GM19452 (cell line): ENCODE measurements around the gene SHROOM1.
A peak's percentile ranks its signal among the peaks of the same experiment; 100 is the strongest.

Experiments used
- ATAC-seq: cut with Tn5 transposase; IDR thresholded peaks from one replicate; pipeline ENCODE4 v1.9.1; 2021; ENCODE audit not compliant: unreplicated experiment

Gene SHROOM1

DNA sequence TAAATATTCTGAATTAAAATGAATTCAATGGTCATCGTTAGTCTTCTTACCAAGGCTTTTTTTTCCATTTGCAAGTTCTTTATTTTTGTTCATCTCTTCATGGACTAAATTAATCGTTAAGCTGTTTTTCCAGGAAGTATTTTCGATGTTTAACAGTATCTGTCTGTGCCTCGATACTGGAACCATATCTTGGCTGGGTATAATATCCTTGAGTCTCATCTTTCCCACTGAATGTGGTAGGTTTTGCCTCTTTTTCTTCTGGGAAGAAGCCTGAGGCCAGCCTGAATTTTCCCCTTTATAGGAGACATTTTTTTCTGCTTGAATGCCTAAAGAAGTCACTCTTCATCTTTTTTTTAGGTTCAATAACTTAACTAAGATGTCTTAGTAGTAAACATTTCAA, 49.4 kb downstream of the SHROOM1 start:
- no peak for ATAC-seq

DNA sequence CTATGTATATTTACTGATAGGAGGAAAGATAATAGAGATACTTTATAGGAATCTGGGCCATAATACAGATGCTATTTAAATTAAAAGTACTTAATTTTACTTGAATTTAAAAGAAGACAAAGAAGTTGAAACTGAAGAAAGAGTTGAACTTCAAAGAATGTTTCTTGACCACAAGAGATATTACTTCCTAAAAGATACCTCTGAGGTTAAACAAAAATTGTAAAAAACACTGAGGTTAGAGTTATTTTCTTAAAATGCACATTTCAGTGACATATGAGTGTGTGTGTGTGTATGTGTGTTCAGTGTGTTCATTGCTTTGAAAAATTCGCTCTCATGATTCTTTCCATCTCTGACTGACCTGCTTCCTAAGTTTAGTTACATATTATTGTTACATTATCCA, 49.9 kb downstream of the SHROOM1 start:
- no peak for ATAC-seq

DNA sequence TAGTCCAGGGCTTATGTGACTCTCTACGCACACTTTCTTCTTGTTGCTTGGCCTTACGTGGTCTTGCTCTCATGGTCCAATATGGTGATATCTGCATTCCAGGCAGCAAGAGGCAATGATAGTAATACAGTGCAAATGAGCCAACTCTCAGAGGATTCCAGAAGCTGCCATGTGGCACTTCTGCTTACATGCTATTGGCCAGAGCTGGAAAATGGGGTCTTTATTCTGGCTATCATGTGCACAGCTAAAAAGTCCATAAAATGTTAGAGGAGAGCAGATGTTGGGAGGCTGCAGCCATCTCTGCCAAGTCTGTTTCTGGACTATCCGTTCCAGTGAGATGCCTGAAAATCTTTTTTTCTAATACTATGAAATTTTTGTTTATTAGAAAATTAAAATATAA, 50.5 kb downstream of the SHROOM1 start:
- no peak for ATAC-seq

DNA sequence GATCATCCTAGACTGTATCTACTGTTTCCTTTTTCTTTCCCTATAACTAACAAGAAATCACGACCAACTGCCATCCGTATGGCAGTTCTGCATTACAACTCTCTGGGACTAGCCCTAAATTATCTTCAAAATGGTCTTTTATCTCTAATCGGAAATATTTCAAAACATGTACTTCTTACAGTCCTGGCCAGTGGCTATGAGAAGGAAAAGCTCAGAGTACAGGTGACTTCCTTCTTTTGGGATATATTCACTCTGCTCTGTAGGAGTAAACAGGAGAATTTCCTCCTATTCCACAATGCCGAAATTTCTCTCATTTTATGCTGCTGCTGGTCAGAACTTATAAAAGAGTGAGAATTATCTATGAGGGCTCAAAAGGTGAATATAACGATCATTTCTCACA, 51.6 kb downstream of the SHROOM1 start:
- ATAC-seq = no peak

DNA sequence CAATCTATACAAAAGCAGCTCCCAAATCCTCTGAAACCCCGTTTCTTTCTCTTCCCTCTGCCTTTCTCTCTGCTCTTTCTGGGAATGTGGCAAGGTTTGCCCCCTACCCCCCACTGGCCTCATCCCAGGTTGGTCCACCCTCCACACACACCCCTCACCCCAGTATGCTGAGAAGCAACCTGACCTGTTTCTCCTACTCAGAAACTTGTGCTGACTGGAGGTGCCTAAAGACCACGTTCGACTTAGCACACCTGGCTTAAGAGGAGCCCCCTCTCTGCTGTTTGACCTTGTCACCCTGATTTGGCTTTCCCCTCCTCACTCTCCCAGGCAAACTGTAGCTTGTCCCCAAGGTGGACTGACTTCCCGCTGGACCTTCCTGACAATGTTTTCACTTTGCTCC, 52.3 kb downstream of the SHROOM1 start:
- ATAC-seq = no peak

DNA sequence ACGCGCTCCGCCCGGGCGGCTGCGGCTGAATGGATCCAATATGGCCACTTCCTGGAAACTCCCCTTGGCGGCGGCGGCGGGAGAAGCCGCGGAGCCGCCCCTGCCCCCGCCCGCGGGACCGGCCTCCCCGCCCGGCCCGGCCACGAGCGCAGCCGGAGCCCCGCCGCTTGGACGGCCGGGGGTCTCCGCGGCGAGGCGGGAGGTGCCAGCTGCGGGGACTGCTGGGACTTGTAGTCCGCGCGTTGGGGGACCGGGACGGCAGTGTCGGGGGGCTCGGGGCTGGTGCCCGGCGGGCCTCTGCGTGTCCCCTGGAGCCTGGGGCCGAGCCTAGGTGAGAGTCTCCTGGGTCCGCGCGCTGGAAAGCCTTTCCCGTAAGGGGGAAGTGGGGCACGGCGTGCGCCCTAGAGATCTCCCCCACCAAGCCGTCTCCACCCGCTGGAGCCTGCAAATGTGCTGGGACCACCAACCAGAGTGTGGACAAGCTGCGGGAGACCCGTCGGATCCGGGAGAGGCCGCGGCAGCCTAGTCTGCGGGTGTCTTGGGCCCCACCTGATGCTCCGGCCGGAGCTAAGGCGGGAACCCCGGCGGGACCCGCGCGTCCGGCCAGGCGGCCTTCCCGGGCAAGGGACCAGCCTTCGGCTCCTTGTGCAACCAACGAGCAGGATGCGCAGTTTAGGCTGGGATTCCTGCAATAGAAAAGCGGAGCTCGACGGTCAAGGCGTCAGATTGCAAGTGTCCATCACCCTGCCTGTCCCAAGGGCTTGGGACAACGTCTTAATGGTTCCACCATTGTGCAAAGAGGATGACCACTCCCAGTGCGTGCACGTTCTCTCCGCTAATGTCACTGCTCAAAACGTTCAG, 53.0 kb downstream of the SHROOM1 start, which contains the start of gene SEPTIN8:
Gene SEPTIN8 (minus strand): TSS at position 31 of the 861 bp plus-strand sequence. CDS start 102 bp downstream, outside the sequence.
- peak; percentile 59 for ATAC-seq

DNA sequence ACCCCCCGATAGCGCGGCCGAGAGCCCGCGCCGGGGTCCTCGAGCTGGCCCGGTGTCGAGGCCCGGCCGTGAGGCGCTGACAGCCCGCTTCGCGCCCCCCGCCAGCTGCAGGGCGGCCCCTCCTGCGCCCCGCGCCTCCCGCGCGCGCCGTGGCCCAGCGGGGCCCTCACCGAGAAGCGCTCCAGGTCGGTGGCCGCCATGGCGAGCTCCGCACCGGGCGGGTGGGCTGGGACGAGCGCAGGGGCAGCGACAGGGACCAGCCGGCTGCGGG, 53.6 kb downstream of the SHROOM1 start:
- ATAC-seq = no peak

DNA sequence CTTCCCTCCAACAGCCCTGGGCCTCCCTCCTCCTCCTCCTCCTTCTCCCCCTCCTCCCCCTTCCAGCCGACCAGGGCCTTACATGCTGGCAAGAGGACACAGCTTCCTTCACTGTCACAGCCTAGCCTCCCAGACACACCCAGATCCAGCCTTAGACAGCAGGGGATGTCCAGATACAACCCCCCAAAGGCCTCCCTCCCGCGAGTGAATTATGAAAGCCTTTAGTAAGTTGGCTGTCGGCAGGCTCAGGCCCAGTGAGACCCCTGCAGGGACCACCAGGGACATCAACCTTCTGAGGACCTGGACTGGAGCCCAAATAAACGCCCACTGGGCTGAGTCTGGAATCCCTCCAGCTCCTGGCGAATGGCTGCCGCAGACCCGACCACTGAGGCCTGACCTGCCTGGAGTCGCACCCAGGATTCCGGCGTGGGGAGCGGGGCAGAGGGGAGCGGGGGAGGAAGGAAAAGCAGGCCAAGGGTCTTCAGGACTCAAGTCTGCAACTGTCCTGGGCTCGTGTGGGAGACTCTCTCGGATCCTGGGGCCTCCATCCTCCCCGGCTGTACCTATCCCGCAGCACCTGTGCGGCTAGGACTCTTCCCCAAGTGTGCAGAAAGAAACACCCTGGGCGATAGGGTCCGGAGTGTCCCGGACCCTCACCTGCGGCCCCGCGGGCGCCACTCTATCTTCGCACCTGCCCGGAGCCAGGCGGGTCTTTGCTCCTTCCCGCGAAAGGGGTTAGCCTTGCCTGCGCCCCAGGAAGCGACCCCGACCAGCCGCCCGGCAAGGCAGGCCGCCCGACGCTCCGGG, 54.1 kb downstream of the SHROOM1 start:
- peak; percentile 21 for ATAC-seq

DNA sequence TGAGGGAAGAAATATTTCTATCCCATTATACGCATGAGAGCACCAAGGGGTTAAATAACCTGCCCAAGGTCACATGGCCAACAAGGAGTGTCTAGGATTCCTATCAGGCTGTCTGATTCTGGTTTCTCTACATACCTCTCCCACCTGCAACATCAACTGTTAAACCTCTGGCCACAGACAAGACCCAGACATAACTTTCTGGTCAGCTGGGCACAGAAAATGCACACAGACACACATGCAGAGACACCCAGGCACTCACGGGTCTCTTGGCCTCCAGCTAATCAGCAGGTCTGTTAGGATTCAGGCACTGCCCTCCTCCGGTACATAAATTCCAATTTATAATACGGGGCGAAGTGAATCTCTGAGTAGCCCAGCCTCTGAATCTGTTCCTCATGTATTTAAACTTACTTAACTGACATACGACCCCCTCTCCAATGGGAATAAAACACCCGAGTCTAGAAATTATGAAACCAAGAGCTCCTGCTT, 54.9 kb downstream of the SHROOM1 start:
- ATAC-seq = no peak

DNA sequence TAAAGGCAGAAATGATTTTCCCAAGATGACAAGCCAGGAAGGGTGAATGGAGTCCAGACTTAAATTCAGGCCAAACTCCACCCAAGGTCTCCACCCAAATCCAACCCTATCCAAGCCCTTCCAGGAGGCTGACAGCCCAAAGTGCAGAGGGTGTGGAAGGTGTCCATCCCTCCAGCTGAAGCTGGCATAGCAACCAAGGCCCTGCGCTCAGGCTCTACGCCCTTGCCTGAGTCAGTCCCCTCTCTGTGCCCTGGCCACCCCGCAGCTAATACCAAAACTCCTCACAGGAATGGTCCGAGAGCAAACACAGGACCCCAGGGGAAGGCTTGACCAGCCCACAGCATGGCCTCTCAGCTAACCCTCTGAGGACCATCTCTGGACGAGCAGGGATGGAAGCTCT, 55.6 kb downstream of the SHROOM1 start:
- no peak for ATAC-seq

DNA sequence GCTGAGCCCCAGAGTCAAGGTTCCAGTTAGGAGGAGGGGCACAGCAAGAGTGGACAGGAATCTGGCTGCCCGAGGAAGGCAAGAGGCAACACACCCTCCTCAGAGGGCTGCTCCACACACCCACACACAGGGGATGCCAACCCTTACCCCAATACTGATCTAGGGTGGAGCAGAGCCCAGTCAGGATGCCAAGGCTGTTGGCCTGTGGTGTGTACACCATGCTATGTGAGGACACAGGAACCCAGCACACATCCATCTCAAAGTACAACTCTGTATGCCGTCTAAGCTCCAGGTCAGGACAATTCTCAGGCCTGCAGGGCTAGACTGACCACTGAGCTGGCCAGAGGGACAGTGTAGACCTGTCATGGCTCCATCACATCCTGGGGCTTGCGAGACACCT, 56.0 kb downstream of the SHROOM1 start:
- no peak for ATAC-seq

DNA sequence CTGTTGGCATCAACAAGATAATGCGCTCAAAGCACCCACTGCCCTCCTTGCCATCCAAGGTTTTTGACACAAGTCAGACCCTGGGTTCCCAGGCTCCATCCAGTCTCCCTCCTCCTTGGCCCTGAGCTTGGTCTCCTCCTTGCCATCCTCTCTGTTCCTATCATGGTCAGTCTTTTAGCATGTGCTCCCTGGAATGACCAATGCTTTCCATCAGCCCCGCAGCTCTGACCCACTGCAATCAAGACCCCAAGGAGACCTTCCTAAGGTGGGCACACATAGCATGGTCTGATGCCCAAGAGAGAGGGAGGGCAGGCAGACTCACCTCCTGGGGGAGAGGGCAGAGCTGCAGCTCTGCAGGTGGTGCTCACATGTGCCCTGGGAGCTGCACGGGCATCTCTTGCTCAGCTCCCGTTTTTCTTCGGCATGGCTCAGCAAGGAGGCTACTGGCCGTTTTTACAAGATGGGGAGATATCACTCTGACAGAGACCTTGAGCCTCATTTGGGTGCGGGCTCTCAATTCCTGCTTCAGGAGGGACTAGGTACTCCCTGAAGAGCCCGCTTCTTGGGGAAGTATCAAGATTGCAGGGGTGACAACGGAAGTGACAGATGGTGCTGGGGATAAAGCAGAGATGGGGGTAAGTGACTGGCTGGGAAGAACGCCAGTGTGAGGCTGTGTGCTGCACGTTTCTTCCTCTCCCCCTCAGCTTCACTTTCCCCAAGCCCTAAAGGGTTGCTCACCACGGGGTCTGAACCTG, 56.7 kb downstream of the SHROOM1 start:
- no peak for ATAC-seq

DNA sequence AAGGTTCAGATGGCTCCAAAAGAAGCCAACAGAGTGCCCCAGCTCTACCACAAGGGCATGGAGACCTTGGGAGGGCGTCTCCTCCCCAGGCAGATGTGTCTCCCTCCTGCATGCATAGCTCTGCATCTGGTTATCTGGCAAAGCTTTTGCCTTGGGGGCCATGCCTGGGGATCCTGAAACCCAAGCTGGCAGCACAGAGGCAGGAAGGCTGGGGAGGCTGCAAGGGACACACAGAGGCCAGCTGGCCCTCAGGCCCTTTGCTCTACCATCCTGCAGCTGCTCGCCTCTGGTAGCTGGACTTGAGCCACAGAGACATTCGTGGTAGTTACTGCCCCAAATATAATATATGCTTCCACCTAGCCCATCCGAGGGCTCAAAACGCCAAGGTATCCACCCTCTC, 57.3 kb downstream of the SHROOM1 start:
- ATAC-seq = no peak

DNA sequence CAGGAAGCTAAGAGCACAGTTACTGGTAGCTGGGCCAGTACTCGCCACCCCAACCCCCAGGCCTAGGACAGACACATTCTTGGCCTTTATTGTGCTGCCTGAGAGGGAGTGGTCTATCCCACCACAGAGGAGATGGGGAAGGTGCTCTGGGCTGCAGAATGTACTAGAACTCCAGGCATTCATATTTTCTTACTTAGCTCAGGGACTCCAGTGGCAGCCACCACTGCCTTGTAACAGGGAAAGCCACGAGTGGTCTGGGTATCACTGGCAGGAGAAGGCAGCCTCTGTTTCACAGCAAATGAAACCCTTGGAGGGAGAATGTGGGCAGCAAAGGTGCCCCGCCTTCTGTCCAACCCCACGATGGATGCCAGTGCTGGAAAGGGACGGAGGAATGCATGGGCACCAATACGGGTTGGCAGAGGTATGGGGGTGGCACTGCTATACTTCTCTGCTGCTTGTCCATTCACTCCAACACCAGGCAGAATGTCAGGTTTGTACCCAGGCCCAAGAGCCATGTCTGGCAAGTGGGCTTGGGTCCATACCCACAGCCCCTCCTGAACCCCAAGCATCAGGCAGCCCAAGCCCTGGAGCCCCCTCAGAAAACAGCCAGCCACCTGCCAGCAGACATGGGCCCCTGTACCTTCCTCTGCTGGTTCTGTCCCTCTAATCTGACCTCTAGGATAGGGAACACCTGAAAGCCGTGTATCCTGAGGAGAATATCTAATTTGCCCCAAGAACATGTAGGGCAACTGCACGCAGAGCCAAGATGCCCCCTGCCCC, 58.0 kb downstream of the SHROOM1 start:
- no peak for ATAC-seq
